BJ (cell line): Measurements from ENCODE around the gene SLC6A9. TPM values are rescaled to one million over a fixed set of nuclear protein-coding genes. Genes with fewer than 3 reads are reported as not detected.
A peak's percentile ranks its signal among the peaks of the same experiment; 100 is the strongest.

Experiments
- CTCF ChIA-PET: fragments of 350-600 bp; formaldehyde crosslinking; extraction: SDS; loops from one replicate; lab custom pipeline; 2021; ENCODE audit warnings: antibody characterized with exemption, inconsistent platforms; lab: Yijun Ruan, JAX
- POLR2A ChIA-PET: fragments of 300-600 bp; sonication (Branson Sonifier 250); formaldehyde crosslinking; extraction: SDS; loops from one replicate; lab custom pipeline; 2021; ENCODE audit warnings: antibody characterized with exemption; lab: Charles Lee
- DNase-seq: peaks from one replicate; pipeline ENCODE4 v3.0.0-alpha.2; 2011; ENCODE audit warnings: low read depth
- H3K27me3 ChIP-seq: 2 replicates; pipeline ENCODE4 v1.6.0; 2011; ENCODE audit warnings: low read length; ENCODE audit not compliant: control insufficient read depth, insufficient read depth
- H3K36me3 ChIP-seq: 2 replicates; pipeline ENCODE4 v1.5.1; 2011; ENCODE audit warnings: low read length; ENCODE audit not compliant: control insufficient read depth, insufficient read depth
- H3K4me3 ChIP-seq: 2 replicates; pipeline ENCODE4 v1.5.1; 2011; ENCODE audit warnings: low read depth, mild to moderate bottlenecking, control low read depth, low read length
- CTCF ChIP-seq: IDR thresholded peaks from 2 replicates; pipeline ENCODE4 v1.5.1; 2011; ENCODE audit warnings: low read depth, mild to moderate bottlenecking, control low read depth, inconsistent platforms, low read length, moderate library complexity; ENCODE audit not compliant: insufficient read depth
- polyA plus RNA-seq: library from polyadenylated mRNA; depleted of rRNA; stranded (reverse); fragments of >200 nt; gene quantifications from 2 replicates; pipeline ENCODE4 v1.2.3, GENCODE V29; 2011

Gene SLC6A9
- polyA plus RNA-seq, 1 experiment, result 53.9 TPM

- no peak overlapping the region for H3K4me3 ChIP-seq
- H3K36me3 ChIP-seq, result no peaks in the 10 kb centered on the region
- TF ChIP-seq CTCF, result no peak
- H3K27me3 ChIP-seq, result no peaks in the 10 kb centered on the region
- ChIA-PET CTCF (no interaction called here), POLR2A (no interaction called here)
- DNase-seq, result no peak
Observed at GRCh38 chr1:44074415-44074814, 43.2 kb upstream of the SLC6A9 start.

- H3K36me3 ChIP-seq, result no peaks in the 10 kb centered on the region
- no peak overlapping the region for H3K4me3 ChIP-seq
- CTCF ChIA-PET, result no interaction called here
- TF ChIP-seq CTCF, result no peak
- no peak for DNase-seq
- POLR2A ChIA-PET, result no interaction called here
- H3K27me3 ChIP-seq, result no peaks in the 10 kb centered on the region
Observed at GRCh38 chr1:44073528-44073927, 42.3 kb upstream of the SLC6A9 start.

- Histone ChIP-seq H3K27me3 (no peaks in the 10 kb centered on the region), H3K36me3 (no peaks in the 10 kb centered on the region), H3K4me3 (no peak overlapping the region)
- POLR2A ChIA-PET, result interaction anchor here (0.5 kb wide), 1 partner anchor 9 kb away, joined by 3 read pairs; no protein-coding TSS in a partner anchor
- no peak for TF ChIP-seq CTCF
- CTCF ChIA-PET, result no interaction called here
- DNase-seq, result no peak
Observed at GRCh38 chr1:44072821-44073220, 41.6 kb upstream of the SLC6A9 start.

- no peaks in the 10 kb centered on the region for H3K36me3 ChIP-seq
- CTCF ChIA-PET, result no interaction called here
- POLR2A ChIA-PET, result interaction anchor here (0.5 to 0.7 kb wide), 2 partner anchors 9 to 31 kb away, joined by 3 to 4 read pairs; no protein-coding TSS in a partner anchor
Observed at GRCh38 chr1:44072204-44072603, 40.9 kb upstream of the SLC6A9 start.

GRCh38 chr1:44071461-44071860 lies 40.2 kb upstream of the SLC6A9 start:
- POLR2A ChIA-PET, result no interaction called here
- H3K36me3 ChIP-seq, result no peaks in the 10 kb centered on the region
- TF ChIP-seq CTCF, result no peak
- no peak for DNase-seq
- CTCF ChIA-PET, result interaction anchor here (0.9 kb wide), 1 partner anchor 24 kb away, joined by 3 read pairs; no protein-coding TSS in a partner anchor
- H3K4me3 ChIP-seq, result no peak overlapping the region
- no peaks in the 10 kb centered on the region for H3K27me3 ChIP-seq

More at GRCh38 chr1:44072204-44072603, 40.9 kb upstream of the SLC6A9 start:
- Histone ChIP-seq H3K4me3 (no peak overlapping the region), H3K27me3 (no peaks in the 10 kb centered on the region)
- no peak for TF ChIP-seq CTCF
- peak; percentile 63 for DNase-seq
